SK-N-SH treated with all-trans-retinoic acid at 6 μM for 48 hours (cell line): ENCODE data around the gene JAKMIP1.

Experiments used
- BACH2 ChIP-seq: fragments of 250-450 bp; sonication (Bioruptor Pico); IDR thresholded peaks from 2 replicates; pipeline ENCODE4 v1.9.0; 2021; ENCODE audit warnings: mild to moderate bottlenecking, borderline replicate concordance
- CREB5 ChIP-seq: fragments of 250-450 bp; sonication (Bioruptor Pico); IDR thresholded peaks from 2 replicates; pipeline ENCODE4 v1.5.1; 2020; ENCODE audit warnings: low read depth, mild to moderate bottlenecking, moderate library complexity
- GLIS3 ChIP-seq: fragments of 250-450 bp; sonication (Bioruptor Pico); IDR thresholded peaks from 2 replicates; pipeline ENCODE4 v1.5.0; 2020; ENCODE audit warnings: mild to moderate bottlenecking, moderate library complexity
- PATZ1 ChIP-seq: fragments of 250-450 bp; sonication (Bioruptor Pico); IDR thresholded peaks from 2 replicates; pipeline ENCODE4 v1.8.0; 2020; ENCODE audit warnings: mild to moderate bottlenecking, moderate library complexity, borderline replicate concordance
- POU6F1 ChIP-seq: fragments of 250-450 bp; sonication (Bioruptor Pico); IDR thresholded peaks from 2 replicates; pipeline ENCODE4 v1.8.0; 2021; ENCODE audit warnings: low read depth, mild to moderate bottlenecking, moderate library complexity, borderline replicate concordance
- TSHZ2 ChIP-seq: fragments of 250-450 bp; sonication (Bioruptor Pico); IDR thresholded peaks from 2 replicates; pipeline ENCODE4 v1.5.0; 2020; ENCODE audit warnings: mild to moderate bottlenecking, moderate library complexity
- ZC3H10 ChIP-seq: fragments of 250-450 bp; sonication (Bioruptor Pico); IDR thresholded peaks from 2 replicates; pipeline ENCODE4 v1.5.1; 2021; ENCODE audit warnings: mild to moderate bottlenecking, moderate library complexity
- ZFP30 ChIP-seq: fragments of 450-650 bp; formaldehyde crosslinking; IDR thresholded peaks from 2 replicates; pipeline ENCODE4 v1.5.0; 2022; ENCODE audit warnings: mild to moderate bottlenecking, moderate library complexity
- ZNF565 ChIP-seq: fragments of 450-650 bp; formaldehyde crosslinking; conservative IDR thresholded peaks from 2 replicates; pipeline ENCODE4 v1.5.0; 2020; ENCODE audit warnings: low read depth, mild to moderate bottlenecking, moderate library complexity
- ZNF70 ChIP-seq: fragments of 450-650 bp; formaldehyde crosslinking; IDR thresholded peaks from 2 replicates; pipeline ENCODE4 v1.5.0; 2020; ENCODE audit warnings: mild to moderate bottlenecking, moderate library complexity

- TF ChIP-seq CREB5 = no peak
- no peak for TF ChIP-seq PATZ1 (CRISPR knock-in tag)
- no peak for TF ChIP-seq ZNF565 (CRISPR knock-in tag)
- no peak for TF ChIP-seq BACH2
- TF ChIP-seq ZC3H10 = no peak
- no peak for TF ChIP-seq GLIS3 (CRISPR knock-in tag)
- no peak; the same call in 1 of the 2 replicates for TF ChIP-seq TSHZ2 (CRISPR knock-in tag)
- no peak for TF ChIP-seq ZFP30 (CRISPR knock-in tag)
- TF ChIP-seq POU6F1 (CRISPR knock-in tag) = no peak
- TF ChIP-seq ZNF70 = no peak
Observed at GRCh38 chr4:6111354-6111960, 88.9 kb downstream of the JAKMIP1 start.
